Colon (tissue), 2 donors: ENCODE data around the gene CCDC148.
"Not testable (repeated sequence)": the region's sequence is repeated elsewhere in the genome, so short reads cannot be mapped to it uniquely, and the experiment has no call there.

Source experiments
- FAIRE-seq: peaks from 2 replicates; lab custom pipeline; 2012; peaks lifted over from hg19 to GRCh38; lab: Jason Lieb, UNC
- donor health status: control.
- donor health status: control.

The CCDC148 gene

DNA sequence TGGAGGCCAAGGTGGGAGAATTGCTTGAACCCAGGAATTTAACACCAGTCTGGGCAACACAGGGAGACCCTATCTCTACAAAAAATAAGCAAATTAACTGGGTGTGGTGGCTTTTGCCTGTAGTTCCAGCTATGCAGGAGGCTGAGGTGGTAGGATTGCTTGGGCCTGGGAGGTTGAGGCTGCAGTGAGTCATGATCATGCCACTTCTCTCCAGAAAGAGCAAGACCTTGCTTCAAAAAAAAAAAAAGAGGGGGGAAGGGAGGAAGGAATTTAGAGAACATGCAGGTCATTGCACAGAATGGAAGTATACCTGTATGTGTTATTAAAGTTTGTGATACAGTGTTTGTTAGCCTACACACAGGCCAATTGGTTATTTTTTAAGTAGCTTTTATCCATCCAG lies 26.0 kb upstream of the CCDC148 start:
- FAIRE-seq, result no peak

DNA sequence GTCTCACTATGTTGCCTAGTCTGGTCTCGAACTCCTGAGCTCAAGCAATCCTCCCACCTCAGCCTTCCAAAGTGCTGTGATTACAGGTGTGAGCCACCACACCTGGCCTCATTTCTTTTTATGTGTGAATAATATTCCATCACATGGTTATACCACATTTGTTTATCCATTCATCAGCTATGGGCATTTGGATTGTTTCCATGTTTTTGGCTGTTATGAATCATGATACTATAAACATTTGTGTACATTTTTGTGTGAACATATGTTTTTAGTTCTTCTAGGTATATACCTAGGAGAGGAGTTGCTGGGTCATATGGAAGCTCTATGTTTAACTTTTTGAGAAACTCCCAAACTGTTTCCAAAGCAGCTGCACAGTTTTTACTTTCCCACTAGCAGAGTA lies 24.6 kb upstream of the CCDC148 start:
- no peak for FAIRE-seq

DNA sequence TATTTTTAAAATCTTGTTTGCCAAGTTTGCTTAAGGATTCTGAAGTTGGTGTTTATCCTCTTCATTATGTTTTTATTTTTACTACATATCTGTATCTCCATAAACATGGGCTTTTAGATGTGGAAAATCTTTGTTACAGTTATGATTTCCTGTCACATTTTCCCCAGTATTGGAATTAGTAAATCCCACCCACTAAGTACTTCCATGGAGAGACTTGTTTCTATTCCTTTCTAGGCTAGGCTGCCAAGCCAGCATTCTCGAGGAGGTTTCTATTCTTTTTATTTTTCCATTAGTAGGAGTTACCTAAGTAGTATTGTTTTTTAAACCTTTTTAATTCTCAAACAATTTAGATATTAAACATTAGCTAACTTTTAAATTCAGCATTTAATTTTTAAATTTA lies 22.3 kb upstream of the CCDC148 start:
- no peak for FAIRE-seq

- FAIRE-seq, result peak; percentile 21
Measured at GRCh38 chr2:158478237-158478636, 21.7 kb upstream of the CCDC148 start.

GRCh38 chr2:158477202-158477601 lies 20.6 kb upstream of the CCDC148 start:
- no peak for FAIRE-seq

DNA sequence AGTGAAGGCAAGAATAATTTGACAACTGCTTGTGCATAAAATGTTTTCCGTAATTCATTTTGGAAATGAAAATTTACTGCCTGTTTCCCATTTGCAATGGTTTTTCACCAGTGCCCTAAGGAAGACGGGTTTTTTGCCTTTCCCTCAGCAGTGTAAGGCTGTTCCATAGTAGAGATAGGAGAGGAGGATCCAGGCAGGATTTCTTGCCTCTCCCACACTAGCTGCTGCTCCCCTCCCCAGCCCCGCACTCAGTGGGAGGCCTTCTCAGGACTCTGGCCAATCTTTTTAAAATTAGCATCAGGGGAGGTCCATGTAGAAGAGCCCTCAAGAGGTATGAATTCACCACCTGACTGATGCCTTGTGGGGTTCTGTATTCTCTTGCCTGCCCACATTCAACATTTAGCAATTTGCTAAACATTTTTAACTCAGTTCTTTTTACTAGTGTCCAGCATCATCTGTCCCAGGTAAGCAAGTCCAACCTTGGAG lies 18.0 kb upstream of the CCDC148 start:
- not testable (repeated sequence) for FAIRE-seq

- no peak for FAIRE-seq
Measured at GRCh38 chr2:158473719-158474392, 17.3 kb upstream of the CCDC148 start.

- FAIRE-seq, result not testable (repeated sequence)
Measured at GRCh38 chr2:158473300-158473699, 16.7 kb upstream of the CCDC148 start.

DNA sequence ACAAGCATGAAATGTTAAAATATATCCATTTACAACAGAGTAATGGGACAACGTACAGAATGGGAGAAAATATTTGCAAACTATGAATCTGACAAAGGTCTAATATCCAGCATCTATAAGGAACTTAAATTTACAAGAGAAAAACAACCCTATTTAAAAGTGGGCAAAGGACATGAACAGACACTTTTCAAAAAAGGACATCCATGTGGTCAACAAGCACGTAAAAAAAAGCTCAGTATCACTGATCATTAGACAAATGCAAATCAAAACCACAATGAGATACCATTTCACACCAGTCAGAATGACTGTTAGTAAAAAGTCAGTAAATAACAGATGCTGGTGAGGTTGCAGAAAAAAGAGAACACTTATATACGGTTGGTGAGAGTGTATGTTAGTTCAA lies 16.3 kb upstream of the CCDC148 start:
- not testable (repeated sequence) for FAIRE-seq

GRCh38 chr2:158467248-158467647 lies 10.7 kb upstream of the CCDC148 start:
- FAIRE-seq, result no peak

GRCh38 chr2:158464426-158465281 lies 8.1 kb upstream of the CCDC148 start:
- FAIRE-seq, result no peak

- no peak for FAIRE-seq
Measured at GRCh38 chr2:158463496-158464095, 7.0 kb upstream of the CCDC148 start.

- no peak for FAIRE-seq
Measured at GRCh38 chr2:158460632-158461297, 4.2 kb upstream of the CCDC148 start.

DNA sequence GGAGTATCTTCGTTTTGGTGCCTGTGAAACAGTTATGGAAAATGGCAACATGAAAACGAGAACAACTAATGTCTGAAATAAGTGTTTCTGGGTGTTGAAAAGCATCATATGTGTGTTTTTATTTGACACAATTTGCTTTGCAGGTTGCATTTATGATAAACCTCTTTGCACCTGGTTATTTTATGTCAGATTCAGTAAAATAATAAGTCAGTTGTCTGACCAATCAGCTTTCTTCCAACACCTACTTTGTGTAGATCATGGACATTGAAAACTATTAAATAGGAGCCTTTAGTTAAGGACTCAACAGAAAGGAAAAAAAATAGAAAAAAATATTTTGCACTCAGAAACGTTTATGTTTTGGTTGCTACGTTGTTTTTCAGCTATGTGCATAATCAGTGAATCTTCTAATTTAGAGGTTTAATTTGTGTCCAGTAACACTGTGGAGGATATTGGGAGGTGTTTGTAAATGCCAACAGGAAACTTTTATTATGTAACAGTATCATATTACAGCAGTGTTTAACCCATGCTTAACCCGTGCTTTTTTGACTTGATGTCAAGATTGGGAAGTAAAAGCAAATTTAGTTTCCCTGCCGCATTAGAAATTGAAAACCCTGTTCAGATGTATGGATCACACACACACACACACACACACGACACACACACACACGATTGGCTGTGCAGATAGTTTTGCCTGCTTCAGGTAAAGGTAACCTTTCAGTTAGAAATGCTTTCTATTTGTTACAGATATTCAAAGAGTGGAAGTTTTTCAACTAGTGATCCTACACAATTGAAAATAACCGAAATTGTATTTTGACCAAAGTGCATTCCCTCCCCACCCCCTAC lies 2.8 kb upstream of the CCDC148 start:
- no peak for FAIRE-seq

DNA sequence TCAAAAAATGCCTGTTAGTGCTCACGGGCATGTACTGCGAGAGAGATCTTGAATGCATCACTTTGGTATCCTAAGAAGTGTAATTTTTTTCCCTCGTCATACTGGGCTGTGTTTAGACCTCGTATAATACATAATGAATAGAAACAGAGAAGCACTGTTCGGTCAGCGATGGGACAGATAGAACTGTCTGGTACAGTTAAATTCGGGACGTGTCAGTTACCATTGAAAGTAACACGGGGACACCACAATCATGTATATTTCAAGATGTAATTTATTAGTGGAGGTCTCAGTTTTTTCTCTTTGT lies 2.0 kb upstream of the CCDC148 start:
- FAIRE-seq, result no peak

DNA sequence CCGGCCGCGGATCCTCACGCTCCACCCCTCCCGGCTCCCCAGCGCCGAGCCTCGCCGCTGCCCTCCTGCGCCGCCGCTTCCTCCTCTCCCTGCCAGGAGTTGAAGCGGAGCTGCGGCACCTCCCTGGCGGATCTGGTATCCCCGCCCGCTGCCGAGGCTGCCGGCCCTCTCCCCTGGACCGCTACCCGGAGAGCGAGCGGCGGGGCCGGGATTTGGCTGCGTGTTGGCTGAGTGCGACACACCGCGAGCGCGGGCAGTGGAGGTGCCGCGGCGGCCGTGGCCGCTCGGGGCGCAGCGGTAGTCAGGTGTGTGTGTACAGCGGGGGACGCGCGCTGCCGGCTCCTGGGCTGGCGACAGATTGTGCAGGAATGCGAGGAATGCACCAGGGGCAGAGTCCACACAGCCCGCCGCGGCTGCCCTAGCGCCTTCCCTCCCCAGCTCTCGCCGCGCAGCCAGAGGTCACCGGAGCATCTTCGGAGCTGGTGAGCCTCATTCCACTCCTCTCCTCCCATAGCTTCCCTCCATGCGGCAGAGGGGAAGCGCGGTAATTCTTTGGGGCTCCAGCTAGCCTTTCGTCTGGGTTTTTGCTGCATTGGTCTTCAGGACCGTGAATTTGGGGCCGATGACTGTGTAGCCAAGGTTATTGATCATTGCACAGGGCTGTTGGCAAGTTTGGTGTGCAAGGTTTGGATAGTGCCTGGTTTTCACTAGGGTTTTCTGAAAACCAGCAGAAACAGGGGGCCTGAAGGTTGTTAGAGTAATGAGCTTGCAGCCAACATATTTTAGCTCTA lies 1.5 kb upstream of the CCDC148 start:
- no peak for FAIRE-seq

DNA sequence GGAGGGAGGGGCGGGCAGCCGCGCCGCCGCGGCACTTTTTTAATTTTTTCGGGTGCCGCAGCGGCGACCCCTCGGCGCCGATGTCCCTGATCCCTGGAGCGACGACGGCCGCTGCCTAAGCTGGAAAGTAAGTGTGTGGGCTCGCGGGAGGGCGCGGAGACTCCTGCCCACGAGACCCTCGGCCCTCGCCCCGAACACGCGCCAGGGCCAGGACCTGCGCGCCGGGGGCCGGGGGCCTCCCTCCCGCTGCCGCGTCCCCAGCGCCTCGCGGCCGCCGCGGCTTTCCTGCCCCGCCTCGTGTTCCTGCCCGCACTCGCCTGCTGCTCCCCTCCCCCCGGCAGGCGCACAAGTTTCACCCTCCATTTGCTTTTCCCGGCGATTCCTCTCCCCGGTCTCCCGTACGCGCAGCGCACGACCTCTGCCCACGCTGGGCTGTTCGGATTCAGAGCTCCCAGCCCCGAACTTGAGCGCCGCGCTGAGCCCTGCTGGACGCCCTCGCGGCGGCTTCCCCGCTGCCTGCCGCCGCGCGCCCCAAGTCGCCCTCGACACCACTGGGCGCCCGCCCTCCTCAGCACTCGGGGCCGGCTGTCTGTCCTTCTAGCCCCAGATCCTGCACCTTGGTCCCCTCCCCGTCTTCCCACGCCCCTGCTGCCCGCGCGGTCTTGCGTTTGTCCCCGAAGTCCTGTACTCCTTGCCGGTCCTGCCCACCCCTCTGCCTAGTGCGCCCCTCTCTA lies 706 bp upstream of the CCDC148 start:
- no peak for FAIRE-seq

- no peak for FAIRE-seq
Measured at GRCh38 chr2:158443606-158444005, 12.9 kb downstream of the CCDC148 start.

GRCh38 chr2:158439062-158439461 lies 17.5 kb downstream of the CCDC148 start:
- FAIRE-seq, result not testable (repeated sequence)

GRCh38 chr2:158433716-158434115 lies 22.8 kb downstream of the CCDC148 start:
- not testable (repeated sequence) for FAIRE-seq
